Adrenal gland (tissue), 5 donors: ENCODE results near the gene PBX3.

Source experiments
- CTCF ChIP-seq, 6 experiments: fragments of 450-650 bp in 4 of 6; fragments of 200-600 bp in 2 of 6; sonication (generic) in 1 of 6; IDR thresholded peaks; 1 replicate in 5 of 6; 2 replicates in 1 of 6; pipeline versions ENCODE4 v1.5.1 to v1.8.0; 2016 to 2021; ENCODE audit warnings: antibody characterized with exemption in 6 of 6, mild to moderate bottlenecking in 2 of 6, moderate library complexity in 1 of 6
- POLR2A ChIP-seq, 2 donors: fragments of 450-650 bp; IDR thresholded peaks; one replicate each; pipeline ENCODE4 v1.6.1; 2017; ENCODE audit warnings: antibody characterized with exemption in 2 of 2, mild to moderate bottlenecking in 2 of 2, moderate library complexity in 1 of 2
- donor health status: DM: no; HTN: no; CAD: no.

GRCh38 chr9:125998837-125999503 lies 251.8 kb downstream of the PBX3 start:
- TF ChIP-seq CTCF (IDR thresholded peaks at IDR 0.05) (no peak), POLR2A (IDR thresholded peaks at IDR 0.05) (no peak)
